Neural crest cell (in vitro differentiated cells): ENCODE results near the gene MFSD12. TPM values are rescaled to one million over a fixed set of nuclear protein-coding genes. Genes with fewer than 3 reads are reported as not detected.

Source experiments
- DNase-seq: peaks from one replicate; pipeline ENCODE4 v3.0.0; 2021; ENCODE audit warnings: low read depth, mixed read lengths, low spot score
- H3K27ac Mint-ChIP-seq: one replicate; pipeline ENCODE4 v1.8.0; 2021; ENCODE audit warnings: mild to moderate bottlenecking, mixed read lengths; ENCODE audit not compliant: unreplicated experiment
- H3K27me3 Mint-ChIP-seq: 2 replicates; pipeline ENCODE4 v1.8.0; 2021; ENCODE audit warnings: low read depth, mild to moderate bottlenecking, mixed read lengths
- H3K36me3 Mint-ChIP-seq: 2 replicates; pipeline ENCODE4 v1.8.0; 2021; ENCODE audit warnings: low read depth, mild to moderate bottlenecking, mixed read lengths
- H3K4me1 Mint-ChIP-seq: 2 replicates; pipeline ENCODE4 v1.8.0; 2021; ENCODE audit warnings: mixed read lengths
- H3K4me3 Mint-ChIP-seq: one replicate; pipeline ENCODE4 v1.8.0; 2021; ENCODE audit warnings: mild to moderate bottlenecking, mixed read lengths
- H3K9me3 Mint-ChIP-seq: 2 replicates; pipeline ENCODE4 v1.8.0; 2021; ENCODE audit warnings: mixed read lengths
- CTCF ChIP-seq: fragments of 200-600 bp; sonication (generic); conservative IDR thresholded peaks from 2 replicates; pipeline ENCODE4 v1.5.0; 2021; ENCODE audit warnings: antibody characterized with exemption, mild to moderate bottlenecking
- total RNA-seq: library from RNA; stranded (reverse); gene quantifications from 2 replicates; pipeline ENCODE4 v1.2.1, GENCODE V29; 2021

The MFSD12 gene
- total RNA-seq, 1 donor from 2014 or later, result 79.1 TPM

GRCh38 chr19:3528080-3528479, 29.3 kb downstream of the MFSD12 start:
- H3K4me3 Mint-ChIP-seq, result no peak overlapping the region
- TF ChIP-seq CTCF, result no peak
- H3K4me1 Mint-ChIP-seq, result no peaks in the 10 kb centered on the region
- no peak for DNase-seq
- H3K27me3 Mint-ChIP-seq, result no peaks in the 10 kb centered on the region
- no peaks in the 10 kb centered on the region for H3K36me3 Mint-ChIP-seq
- no peak overlapping the region for H3K27ac Mint-ChIP-seq
- H3K9me3 Mint-ChIP-seq, result no peaks in the 10 kb centered on the region

GRCh38 chr19:3527238-3527910, 30.0 kb downstream of the MFSD12 start:
- no peak for DNase-seq
- H3K9me3 Mint-ChIP-seq, result no peaks in the 10 kb centered on the region
- H3K27me3 Mint-ChIP-seq, result no peaks in the 10 kb centered on the region
- H3K27ac Mint-ChIP-seq, result no peak overlapping the region
- no peak overlapping the region for H3K4me3 Mint-ChIP-seq
- TF ChIP-seq CTCF, result no peak
- no peaks in the 10 kb centered on the region for H3K4me1 Mint-ChIP-seq
- no peaks in the 10 kb centered on the region for H3K36me3 Mint-ChIP-seq

GRCh38 chr19:3526507-3527237, 30.7 kb downstream of the MFSD12 start:
- Mint-ChIP-seq H3K27ac (no peak overlapping the region), H3K4me1 (no peaks in the 10 kb centered on the region), H3K4me3 (no peak overlapping the region), H3K27me3 (no peaks in the 10 kb centered on the region), H3K9me3 (no peaks in the 10 kb centered on the region), H3K36me3 (no peaks in the 10 kb centered on the region)
- peak; percentile 39 for TF ChIP-seq CTCF
- no peak for DNase-seq

- no peaks in the 10 kb centered on the region for H3K4me1 Mint-ChIP-seq
- H3K27me3 Mint-ChIP-seq, result no peaks in the 10 kb centered on the region
- TF ChIP-seq CTCF, result no peak
- no peak overlapping the region for H3K27ac Mint-ChIP-seq
- peaks cover 3% of the 10 kb centered on the region for H3K36me3 Mint-ChIP-seq
- H3K4me3 Mint-ChIP-seq, result no peak overlapping the region
- no peak for DNase-seq
- no peaks in the 10 kb centered on the region for H3K9me3 Mint-ChIP-seq
Measured at GRCh38 chr19:3524904-3525451, 32.4 kb downstream of the MFSD12 start.

GRCh38 chr19:3524078-3524842, 33.1 kb downstream of the MFSD12 start:
- no peak overlapping the region for H3K27ac Mint-ChIP-seq
- H3K4me3 Mint-ChIP-seq, result no peak overlapping the region

More at GRCh38 chr19:3524078-3524842, 33.1 kb downstream of the MFSD12 start:
- H3K9me3 Mint-ChIP-seq, result no peaks in the 10 kb centered on the region
- H3K4me1 Mint-ChIP-seq, result no peaks in the 10 kb centered on the region
- no peaks in the 10 kb centered on the region for H3K27me3 Mint-ChIP-seq
- H3K36me3 Mint-ChIP-seq, result peaks cover 3% of the 10 kb centered on the region
- no peak for TF ChIP-seq CTCF
- DNase-seq, result no peak
